Central memory CD4-positive, alpha-beta T cell (primary cell): ENCODE data around the gene SPOCK1.
"Not testable (repeated sequence)": the region's sequence is repeated elsewhere in the genome, so short reads cannot be mapped to it uniquely, and the experiment has no call there.

Experiments
- DNase-seq: peaks from one replicate; pipeline ENCODE4 v3.0.0; 2022

The SPOCK1 gene

GRCh38 chr5:137259115-137259514, 240.0 kb downstream of the SPOCK1 start:
- DNase-seq: not testable (repeated sequence)

- no peak for DNase-seq
Measured at GRCh38 chr5:137254119-137255090, 244.7 kb downstream of the SPOCK1 start.

- DNase-seq: no peak
Measured at GRCh38 chr5:137252512-137252911, 246.6 kb downstream of the SPOCK1 start.

- DNase-seq: no peak
Measured at GRCh38 chr5:137250421-137250820, 248.7 kb downstream of the SPOCK1 start.

GRCh38 chr5:137248527-137248926, 250.6 kb downstream of the SPOCK1 start:
- DNase-seq: no peak

- DNase-seq: no peak
Measured at GRCh38 chr5:137245438-137245837, 253.7 kb downstream of the SPOCK1 start.

GRCh38 chr5:137240285-137240684, 258.8 kb downstream of the SPOCK1 start:
- no peak for DNase-seq

GRCh38 chr5:137236849-137237507, 262.1 kb downstream of the SPOCK1 start:
- no peak for DNase-seq

GRCh38 chr5:137236252-137236651, 262.9 kb downstream of the SPOCK1 start:
- DNase-seq: no peak

GRCh38 chr5:137234973-137235943, 263.9 kb downstream of the SPOCK1 start:
- no peak for DNase-seq

- no peak for DNase-seq
Measured at GRCh38 chr5:137233726-137234125, 265.4 kb downstream of the SPOCK1 start.

- DNase-seq: not testable (repeated sequence)
Measured at GRCh38 chr5:137233304-137233703, 265.8 kb downstream of the SPOCK1 start.

- DNase-seq: no peak
Measured at GRCh38 chr5:137231540-137231939, 267.6 kb downstream of the SPOCK1 start.

GRCh38 chr5:137228816-137229215, 270.3 kb downstream of the SPOCK1 start:
- DNase-seq: no peak

GRCh38 chr5:137226081-137226480, 273.0 kb downstream of the SPOCK1 start:
- DNase-seq: no peak

GRCh38 chr5:137223324-137224295, 275.5 kb downstream of the SPOCK1 start:
- no peak for DNase-seq

GRCh38 chr5:137221943-137222342, 277.2 kb downstream of the SPOCK1 start:
- no peak for DNase-seq

- no peak for DNase-seq
Measured at GRCh38 chr5:137220523-137220927, 278.6 kb downstream of the SPOCK1 start.

GRCh38 chr5:137218896-137219295, 280.2 kb downstream of the SPOCK1 start:
- no peak for DNase-seq

- DNase-seq: no peak
Measured at GRCh38 chr5:137218471-137218870, 280.7 kb downstream of the SPOCK1 start.

- DNase-seq: no peak
Measured at GRCh38 chr5:137217599-137218200, 281.4 kb downstream of the SPOCK1 start.
